WTC11 (cell line): Measurements from ENCODE around the gene GNAT3. TPM values are rescaled to one million over a fixed set of nuclear protein-coding genes. Genes with fewer than 3 reads are reported as not detected.

Source experiments
- ATAC-seq: fragments of 200-7000 bp; cut with Tn5 transposase; 2 replicates; pipeline ENCODE4 v1.10.0; 2021; ENCODE audit warnings: mild to moderate bottlenecking, moderate library complexity
- CTCF ChIA-PET: fragments of 300-600 bp; sonication (Branson Sonifier 250); formaldehyde crosslinking; loops from one replicate; lab custom pipeline; 2021; ENCODE audit warnings: antibody characterized with exemption; lab: Charles Lee
- POLR2A ChIA-PET: fragments of 350-600 bp; sonication (Branson Sonifier 250); formaldehyde crosslinking; loops from one replicate; lab custom pipeline; 2021; ENCODE audit warnings: antibody characterized with exemption; lab: Charles Lee
- DNase-seq: peaks from one replicate; pipeline ENCODE4 v3.0.0; 2021; ENCODE audit warnings: low spot score
- H3K27ac Mint-ChIP-seq: 2 replicates; pipeline ENCODE4 v1.8.0; 2021; ENCODE audit warnings: mixed read lengths
- H3K27me3 Mint-ChIP-seq: 2 replicates; pipeline ENCODE4 v1.8.0; 2021; ENCODE audit warnings: low read depth, mild to moderate bottlenecking, moderate library complexity, mixed read lengths
- H3K36me3 Mint-ChIP-seq: 2 replicates; pipeline ENCODE4 v1.8.0; 2021; ENCODE audit warnings: mixed read lengths
- H3K4me1 Mint-ChIP-seq: 2 replicates; pipeline ENCODE4 v1.8.0; 2022; ENCODE audit warnings: mixed read lengths
- H3K4me3 Mint-ChIP-seq: 2 replicates; pipeline ENCODE4 v1.8.0; 2021; ENCODE audit warnings: mild to moderate bottlenecking, moderate library complexity, mixed read lengths
- H3K9me3 Mint-ChIP-seq: 2 replicates; pipeline ENCODE4 v1.8.0; 2021; ENCODE audit warnings: mixed read lengths
- CREM ChIP-seq: sonication (generic); formaldehyde crosslinking; IDR thresholded peaks from 2 replicates; pipeline ENCODE4 v1.8.1; 2022; ENCODE audit warnings: mild to moderate bottlenecking, missing genetic modification reagents, moderate library complexity
- IRF2 ChIP-seq: sonication (generic); formaldehyde crosslinking; IDR thresholded peaks from 2 replicates; pipeline ENCODE4 v1.8.0; 2022; ENCODE audit warnings: low read depth, missing genetic modification reagents, borderline replicate concordance
- JAZF1 ChIP-seq: fragments of 250-450 bp; sonication (Bioruptor Pico); IDR thresholded peaks from 2 replicates; pipeline ENCODE4 v1.9.0; 2021; ENCODE audit warnings: moderate library complexity, mild to moderate bottlenecking, inconsistent platforms
- OVOL2 ChIP-seq: fragments of 250-450 bp; sonication (Bioruptor Pico); IDR thresholded peaks from 2 replicates; pipeline ENCODE4 v1.9.0; 2021; ENCODE audit warnings: mild to moderate bottlenecking, borderline replicate concordance
- TCF7 ChIP-seq: sonication (generic); formaldehyde crosslinking; IDR thresholded peaks from 2 replicates; pipeline ENCODE4 v1.8.0; 2022; ENCODE audit warnings: mild to moderate bottlenecking, low read depth, missing genetic modification reagents, moderate library complexity
- TEAD4 ChIP-seq: sonication (generic); formaldehyde crosslinking; IDR thresholded peaks from 2 replicates; pipeline ENCODE4 v1.8.0; 2022; ENCODE audit warnings: mild to moderate bottlenecking, missing genetic modification reagents
- ZNF317 ChIP-seq: sonication (generic); formaldehyde crosslinking; IDR thresholded peaks from 2 replicates; pipeline ENCODE4 v1.8.1; 2023; ENCODE audit warnings: low read depth, mild to moderate bottlenecking, moderate library complexity, missing genetic modification reagents, borderline replicate concordance
- ZNF416 ChIP-seq: fragments of 250-450 bp; sonication (Bioruptor Pico); IDR thresholded peaks from 2 replicates; pipeline ENCODE4 v1.9.0; 2021; ENCODE audit warnings: mild to moderate bottlenecking, inconsistent platforms
- total RNA-seq: library from RNA; stranded (reverse); gene quantifications from 3 replicates; pipeline ENCODE4 v1.2.3, GENCODE V29; 2021
- TF ChIP-seq, protein P1 (sequence below): sonication (generic); formaldehyde crosslinking; IDR thresholded peaks from 2 replicates; pipeline ENCODE4 v1.8.0; 2023; ENCODE audit warnings: missing genetic modification reagents, mild to moderate bottlenecking, borderline replicate concordance
- TF ChIP-seq, protein P2 (sequence below): fragments of 250-450 bp; sonication (Bioruptor Pico); IDR thresholded peaks from 2 replicates; pipeline ENCODE4 v1.9.0; 2021; ENCODE audit warnings: mild to moderate bottlenecking
- TF ChIP-seq, protein P3 (sequence below): sonication (generic); formaldehyde crosslinking; IDR thresholded peaks from 2 replicates; pipeline ENCODE4 v1.8.0; 2023; ENCODE audit warnings: missing genetic modification reagents
- TF ChIP-seq, protein P4 (sequence below): sonication (generic); formaldehyde crosslinking; IDR thresholded peaks from 2 replicates; pipeline ENCODE4 v1.8.1; 2022; ENCODE audit warnings: mild to moderate bottlenecking, missing genetic modification reagents, moderate library complexity, borderline replicate concordance
- TF ChIP-seq, protein P5 (sequence below): sonication (generic); formaldehyde crosslinking; IDR thresholded peaks from 2 replicates; pipeline ENCODE4 v1.8.0; 2022; ENCODE audit warnings: mild to moderate bottlenecking, missing genetic modification reagents
- TF ChIP-seq, protein P6 (sequence below): sonication (generic); formaldehyde crosslinking; IDR thresholded peaks from 2 replicates; pipeline ENCODE4 v1.8.0; 2022; ENCODE audit warnings: missing genetic modification reagents
- TF ChIP-seq, protein P7 (sequence below): sonication (generic); formaldehyde crosslinking; conservative IDR thresholded peaks from 2 replicates; pipeline ENCODE4 v1.8.1; 2022; ENCODE audit warnings: mild to moderate bottlenecking, missing genetic modification reagents
- TF ChIP-seq, protein P8 (sequence below): fragments of 250-450 bp; sonication (Bioruptor Pico); IDR thresholded peaks from 2 replicates; pipeline ENCODE4 v1.8.0; 2021; ENCODE audit warnings: mild to moderate bottlenecking
- TF ChIP-seq, protein P9 (sequence below): sonication (generic); formaldehyde crosslinking; IDR thresholded peaks from 2 replicates; pipeline ENCODE4 v1.8.0; 2022; ENCODE audit warnings: mild to moderate bottlenecking, missing genetic modification reagents

Gene GNAT3
- total RNA-seq, 1 experiment from 2014 or later, result not detected

DNA sequence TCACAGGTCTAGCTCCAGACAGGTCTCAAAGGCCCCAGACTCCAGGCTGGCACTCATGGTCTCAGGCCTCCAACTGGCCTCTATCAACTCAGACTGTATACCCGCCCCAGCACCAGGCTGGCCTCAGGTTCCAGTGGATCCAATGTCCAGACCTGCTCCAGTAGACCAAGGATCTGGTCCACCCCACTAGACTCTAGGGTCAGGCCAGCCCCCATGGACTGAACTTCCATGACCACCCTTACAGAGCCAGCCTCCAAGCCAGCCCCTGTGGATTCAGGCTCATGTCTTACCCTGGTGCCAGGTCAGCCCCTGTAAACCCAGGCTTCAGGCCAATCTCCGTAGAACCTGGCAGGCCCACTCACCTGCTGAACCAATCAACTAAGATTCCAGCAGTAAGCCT lies 16.8 kb upstream of the GNAT3 start (continued):
- TF ChIP-seq, protein P1, sequence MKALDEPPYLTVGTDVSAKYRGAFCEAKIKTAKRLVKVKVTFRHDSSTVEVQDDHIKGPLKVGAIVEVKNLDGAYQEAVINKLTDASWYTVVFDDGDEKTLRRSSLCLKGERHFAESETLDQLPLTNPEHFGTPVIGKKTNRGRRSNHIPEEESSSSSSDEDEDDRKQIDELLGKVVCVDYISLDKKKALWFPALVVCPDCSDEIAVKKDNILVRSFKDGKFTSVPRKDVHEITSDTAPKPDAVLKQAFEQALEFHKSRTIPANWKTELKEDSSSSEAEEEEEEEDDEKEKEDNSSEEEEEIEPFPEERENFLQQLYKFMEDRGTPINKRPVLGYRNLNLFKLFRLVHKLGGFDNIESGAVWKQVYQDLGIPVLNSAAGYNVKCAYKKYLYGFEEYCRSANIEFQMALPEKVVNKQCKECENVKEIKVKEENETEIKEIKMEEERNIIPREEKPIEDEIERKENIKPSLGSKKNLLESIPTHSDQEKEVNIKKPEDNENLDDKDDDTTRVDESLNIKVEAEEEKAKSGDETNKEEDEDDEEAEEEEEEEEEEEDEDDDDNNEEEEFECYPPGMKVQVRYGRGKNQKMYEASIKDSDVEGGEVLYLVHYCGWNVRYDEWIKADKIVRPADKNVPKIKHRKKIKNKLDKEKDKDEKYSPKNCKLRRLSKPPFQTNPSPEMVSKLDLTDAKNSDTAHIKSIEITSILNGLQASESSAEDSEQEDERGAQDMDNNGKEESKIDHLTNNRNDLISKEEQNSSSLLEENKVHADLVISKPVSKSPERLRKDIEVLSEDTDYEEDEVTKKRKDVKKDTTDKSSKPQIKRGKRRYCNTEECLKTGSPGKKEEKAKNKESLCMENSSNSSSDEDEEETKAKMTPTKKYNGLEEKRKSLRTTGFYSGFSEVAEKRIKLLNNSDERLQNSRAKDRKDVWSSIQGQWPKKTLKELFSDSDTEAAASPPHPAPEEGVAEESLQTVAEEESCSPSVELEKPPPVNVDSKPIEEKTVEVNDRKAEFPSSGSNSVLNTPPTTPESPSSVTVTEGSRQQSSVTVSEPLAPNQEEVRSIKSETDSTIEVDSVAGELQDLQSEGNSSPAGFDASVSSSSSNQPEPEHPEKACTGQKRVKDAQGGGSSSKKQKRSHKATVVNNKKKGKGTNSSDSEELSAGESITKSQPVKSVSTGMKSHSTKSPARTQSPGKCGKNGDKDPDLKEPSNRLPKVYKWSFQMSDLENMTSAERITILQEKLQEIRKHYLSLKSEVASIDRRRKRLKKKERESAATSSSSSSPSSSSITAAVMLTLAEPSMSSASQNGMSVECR (CRISPR knock-in tag), result no peak
- TF ChIP-seq, protein P2, sequence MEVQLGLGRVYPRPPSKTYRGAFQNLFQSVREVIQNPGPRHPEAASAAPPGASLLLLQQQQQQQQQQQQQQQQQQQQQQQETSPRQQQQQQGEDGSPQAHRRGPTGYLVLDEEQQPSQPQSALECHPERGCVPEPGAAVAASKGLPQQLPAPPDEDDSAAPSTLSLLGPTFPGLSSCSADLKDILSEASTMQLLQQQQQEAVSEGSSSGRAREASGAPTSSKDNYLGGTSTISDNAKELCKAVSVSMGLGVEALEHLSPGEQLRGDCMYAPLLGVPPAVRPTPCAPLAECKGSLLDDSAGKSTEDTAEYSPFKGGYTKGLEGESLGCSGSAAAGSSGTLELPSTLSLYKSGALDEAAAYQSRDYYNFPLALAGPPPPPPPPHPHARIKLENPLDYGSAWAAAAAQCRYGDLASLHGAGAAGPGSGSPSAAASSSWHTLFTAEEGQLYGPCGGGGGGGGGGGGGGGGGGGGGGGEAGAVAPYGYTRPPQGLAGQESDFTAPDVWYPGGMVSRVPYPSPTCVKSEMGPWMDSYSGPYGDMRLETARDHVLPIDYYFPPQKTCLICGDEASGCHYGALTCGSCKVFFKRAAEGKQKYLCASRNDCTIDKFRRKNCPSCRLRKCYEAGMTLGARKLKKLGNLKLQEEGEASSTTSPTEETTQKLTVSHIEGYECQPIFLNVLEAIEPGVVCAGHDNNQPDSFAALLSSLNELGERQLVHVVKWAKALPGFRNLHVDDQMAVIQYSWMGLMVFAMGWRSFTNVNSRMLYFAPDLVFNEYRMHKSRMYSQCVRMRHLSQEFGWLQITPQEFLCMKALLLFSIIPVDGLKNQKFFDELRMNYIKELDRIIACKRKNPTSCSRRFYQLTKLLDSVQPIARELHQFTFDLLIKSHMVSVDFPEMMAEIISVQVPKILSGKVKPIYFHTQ (CRISPR knock-in tag), result no peak
- TF ChIP-seq IRF2 (CRISPR knock-in tag) (no peak), ZNF416 (no peak), CREM (no peak), TEAD4 (CRISPR knock-in tag) (no peak), OVOL2 (CRISPR knock-in tag) (no peak), TCF7 (CRISPR knock-in tag) (no peak)
- TF ChIP-seq, protein P3, sequence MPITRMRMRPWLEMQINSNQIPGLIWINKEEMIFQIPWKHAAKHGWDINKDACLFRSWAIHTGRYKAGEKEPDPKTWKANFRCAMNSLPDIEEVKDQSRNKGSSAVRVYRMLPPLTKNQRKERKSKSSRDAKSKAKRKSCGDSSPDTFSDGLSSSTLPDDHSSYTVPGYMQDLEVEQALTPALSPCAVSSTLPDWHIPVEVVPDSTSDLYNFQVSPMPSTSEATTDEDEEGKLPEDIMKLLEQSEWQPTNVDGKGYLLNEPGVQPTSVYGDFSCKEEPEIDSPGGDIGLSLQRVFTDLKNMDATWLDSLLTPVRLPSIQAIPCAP, result no peak
- TF ChIP-seq, protein P4, sequence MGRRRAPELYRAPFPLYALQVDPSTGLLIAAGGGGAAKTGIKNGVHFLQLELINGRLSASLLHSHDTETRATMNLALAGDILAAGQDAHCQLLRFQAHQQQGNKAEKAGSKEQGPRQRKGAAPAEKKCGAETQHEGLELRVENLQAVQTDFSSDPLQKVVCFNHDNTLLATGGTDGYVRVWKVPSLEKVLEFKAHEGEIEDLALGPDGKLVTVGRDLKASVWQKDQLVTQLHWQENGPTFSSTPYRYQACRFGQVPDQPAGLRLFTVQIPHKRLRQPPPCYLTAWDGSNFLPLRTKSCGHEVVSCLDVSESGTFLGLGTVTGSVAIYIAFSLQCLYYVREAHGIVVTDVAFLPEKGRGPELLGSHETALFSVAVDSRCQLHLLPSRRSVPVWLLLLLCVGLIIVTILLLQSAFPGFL (CRISPR knock-in tag), result no peak
- TF ChIP-seq, protein P5, sequence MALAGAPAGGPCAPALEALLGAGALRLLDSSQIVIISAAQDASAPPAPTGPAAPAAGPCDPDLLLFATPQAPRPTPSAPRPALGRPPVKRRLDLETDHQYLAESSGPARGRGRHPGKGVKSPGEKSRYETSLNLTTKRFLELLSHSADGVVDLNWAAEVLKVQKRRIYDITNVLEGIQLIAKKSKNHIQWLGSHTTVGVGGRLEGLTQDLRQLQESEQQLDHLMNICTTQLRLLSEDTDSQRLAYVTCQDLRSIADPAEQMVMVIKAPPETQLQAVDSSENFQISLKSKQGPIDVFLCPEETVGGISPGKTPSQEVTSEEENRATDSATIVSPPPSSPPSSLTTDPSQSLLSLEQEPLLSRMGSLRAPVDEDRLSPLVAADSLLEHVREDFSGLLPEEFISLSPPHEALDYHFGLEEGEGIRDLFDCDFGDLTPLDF, result no peak
- TF ChIP-seq, protein P6, sequence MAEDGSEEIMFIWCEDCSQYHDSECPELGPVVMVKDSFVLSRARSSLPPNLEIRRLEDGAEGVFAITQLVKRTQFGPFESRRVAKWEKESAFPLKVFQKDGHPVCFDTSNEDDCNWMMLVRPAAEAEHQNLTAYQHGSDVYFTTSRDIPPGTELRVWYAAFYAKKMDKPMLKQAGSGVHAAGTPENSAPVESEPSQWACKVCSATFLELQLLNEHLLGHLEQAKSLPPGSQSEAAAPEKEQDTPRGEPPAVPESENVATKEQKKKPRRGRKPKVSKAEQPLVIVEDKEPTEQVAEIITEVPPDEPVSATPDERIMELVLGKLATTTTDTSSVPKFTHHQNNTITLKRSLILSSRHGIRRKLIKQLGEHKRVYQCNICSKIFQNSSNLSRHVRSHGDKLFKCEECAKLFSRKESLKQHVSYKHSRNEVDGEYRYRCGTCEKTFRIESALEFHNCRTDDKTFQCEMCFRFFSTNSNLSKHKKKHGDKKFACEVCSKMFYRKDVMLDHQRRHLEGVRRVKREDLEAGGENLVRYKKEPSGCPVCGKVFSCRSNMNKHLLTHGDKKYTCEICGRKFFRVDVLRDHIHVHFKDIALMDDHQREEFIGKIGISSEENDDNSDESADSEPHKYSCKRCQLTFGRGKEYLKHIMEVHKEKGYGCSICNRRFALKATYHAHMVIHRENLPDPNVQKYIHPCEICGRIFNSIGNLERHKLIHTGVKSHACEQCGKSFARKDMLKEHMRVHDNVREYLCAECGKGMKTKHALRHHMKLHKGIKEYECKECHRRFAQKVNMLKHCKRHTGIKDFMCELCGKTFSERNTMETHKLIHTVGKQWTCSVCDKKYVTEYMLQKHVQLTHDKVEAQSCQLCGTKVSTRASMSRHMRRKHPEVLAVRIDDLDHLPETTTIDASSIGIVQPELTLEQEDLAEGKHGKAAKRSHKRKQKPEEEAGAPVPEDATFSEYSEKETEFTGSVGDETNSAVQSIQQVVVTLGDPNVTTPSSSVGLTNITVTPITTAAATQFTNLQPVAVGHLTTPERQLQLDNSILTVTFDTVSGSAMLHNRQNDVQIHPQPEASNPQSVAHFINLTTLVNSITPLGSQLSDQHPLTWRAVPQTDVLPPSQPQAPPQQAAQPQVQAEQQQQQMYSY (CRISPR knock-in tag), result no peak

DNA sequence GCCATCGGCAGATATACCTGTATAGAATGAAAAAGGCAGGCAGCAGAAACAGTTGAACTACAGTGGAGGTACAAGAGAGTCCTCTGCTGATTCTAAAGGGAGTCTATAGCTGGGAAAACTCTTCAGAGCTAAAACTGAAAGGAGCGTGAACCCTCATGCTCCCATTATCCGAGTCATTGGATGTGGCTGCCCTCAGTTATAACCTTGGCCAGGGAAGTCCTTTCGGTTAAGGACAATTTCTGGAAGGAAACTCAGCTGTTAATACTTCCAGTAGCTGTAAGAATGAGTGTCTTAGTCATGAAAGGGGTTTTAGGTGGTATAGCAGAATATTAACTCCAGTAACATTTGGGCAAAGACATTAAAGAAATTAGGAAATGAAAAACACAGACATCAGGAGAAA lies 14.6 kb upstream of the GNAT3 start:
- H3K4me1 Mint-ChIP-seq, result no peaks in the 10 kb centered on the region; the same call in 1 of the 2 replicates
- DNase-seq (no peak), ATAC-seq (no peak)
- H3K27ac Mint-ChIP-seq, result no peak overlapping the region
- ChIA-PET CTCF (no interaction called here), POLR2A (no interaction called here)
- H3K27me3 Mint-ChIP-seq, result no peaks in the 10 kb centered on the region
- no peaks in the 10 kb centered on the region for H3K36me3 Mint-ChIP-seq
- H3K4me3 Mint-ChIP-seq, result no peak overlapping the region
- H3K9me3 Mint-ChIP-seq, result peaks cover 6% of the 10 kb centered on the region
- no peak for TF ChIP-seq OVOL2 (CRISPR knock-in tag)
- TF ChIP-seq JAZF1 (CRISPR knock-in tag), result no peak
- TF ChIP-seq, protein P7, sequence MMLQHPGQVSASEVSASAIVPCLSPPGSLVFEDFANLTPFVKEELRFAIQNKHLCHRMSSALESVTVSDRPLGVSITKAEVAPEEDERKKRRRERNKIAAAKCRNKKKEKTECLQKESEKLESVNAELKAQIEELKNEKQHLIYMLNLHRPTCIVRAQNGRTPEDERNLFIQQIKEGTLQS (CRISPR knock-in tag), result no peak
- no peak for TF ChIP-seq ZNF317 (CRISPR knock-in tag)
- TF ChIP-seq, protein P8, sequence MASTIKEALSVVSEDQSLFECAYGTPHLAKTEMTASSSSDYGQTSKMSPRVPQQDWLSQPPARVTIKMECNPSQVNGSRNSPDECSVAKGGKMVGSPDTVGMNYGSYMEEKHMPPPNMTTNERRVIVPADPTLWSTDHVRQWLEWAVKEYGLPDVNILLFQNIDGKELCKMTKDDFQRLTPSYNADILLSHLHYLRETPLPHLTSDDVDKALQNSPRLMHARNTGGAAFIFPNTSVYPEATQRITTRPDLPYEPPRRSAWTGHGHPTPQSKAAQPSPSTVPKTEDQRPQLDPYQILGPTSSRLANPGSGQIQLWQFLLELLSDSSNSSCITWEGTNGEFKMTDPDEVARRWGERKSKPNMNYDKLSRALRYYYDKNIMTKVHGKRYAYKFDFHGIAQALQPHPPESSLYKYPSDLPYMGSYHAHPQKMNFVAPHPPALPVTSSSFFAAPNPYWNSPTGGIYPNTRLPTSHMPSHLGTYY (CRISPR knock-in tag), result no peak
- TF ChIP-seq, protein P5, result no peak
- TF ChIP-seq, protein P9, sequence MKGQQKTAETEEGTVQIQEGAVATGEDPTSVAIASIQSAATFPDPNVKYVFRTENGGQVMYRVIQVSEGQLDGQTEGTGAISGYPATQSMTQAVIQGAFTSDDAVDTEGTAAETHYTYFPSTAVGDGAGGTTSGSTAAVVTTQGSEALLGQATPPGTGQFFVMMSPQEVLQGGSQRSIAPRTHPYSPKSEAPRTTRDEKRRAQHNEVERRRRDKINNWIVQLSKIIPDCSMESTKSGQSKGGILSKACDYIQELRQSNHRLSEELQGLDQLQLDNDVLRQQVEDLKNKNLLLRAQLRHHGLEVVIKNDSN (CRISPR knock-in tag), result no peak
